GM12878 (cell line): ENCODE measurements around the gene GDF15. TPM values are rescaled to one million over a fixed set of nuclear protein-coding genes. Genes with fewer than 3 reads are reported as not detected.

ENCODE experiments used
- ATAC-seq: fragments of 200-7000 bp; cut with Tn5 transposase; 3 replicates; pipeline ENCODE4 v1.9.1; 2020; ENCODE audit warnings: mild to moderate bottlenecking, moderate library complexity
- BruUV-seq: library from RNA; stranded (reverse); fragments of 400-500 nt; replicated peaks from 2 replicates; lab custom pipeline; 2021; lab: Mats Ljungman, UMichigan
- CTCF ChIA-PET: fragments of 300-600 bp; sonication (Branson Sonifier 250); formaldehyde crosslinking; extraction: SDS; loops from one replicate; lab custom pipeline; 2021; ENCODE audit warnings: inconsistent platforms; lab: Yijun Ruan, JAX
- POLR2A ChIA-PET: fragments of 350-600 bp; formaldehyde crosslinking; extraction: SDS; loops from one replicate; lab custom pipeline; 2021; ENCODE audit warnings: inconsistent platforms; lab: Charles Lee
- RAD21 ChIA-PET: fragments of 300-600 bp; sonication (Branson Sonifier 250); formaldehyde crosslinking; loops from one replicate; lab custom pipeline; 2023; ENCODE audit warnings: antibody characterized with exemption; ENCODE audit not compliant: unreplicated experiment; lab: Charles Lee
- SMC1A ChIA-PET: fragments of 300-600 bp; sonication (Branson Sonifier 250); formaldehyde crosslinking; loops from one replicate; lab custom pipeline; 2023; ENCODE audit not compliant: unreplicated experiment, uncharacterized antibody; lab: Charles Lee
- DNase-seq: peaks from one replicate; pipeline ENCODE4 v3.0.0-alpha.2; 2011; ENCODE audit warnings: low read depth, low spot score
- FAIRE-seq: peaks from 3 replicates; lab custom pipeline; 2011; peaks lifted over from hg19 to GRCh38; lab: Jason Lieb, UNC
- H2AFZ ChIP-seq: 2 replicates; pipeline ENCODE4 v1.6.0; 2011; ENCODE audit warnings: low read depth, low read length, control low read depth; ENCODE audit not compliant: control insufficient read depth
- H3K27ac ChIP-seq: 2 replicates; pipeline ENCODE4 v1.5.1; 2011; ENCODE audit warnings: control low read depth; ENCODE audit not compliant: control insufficient read depth, insufficient read depth
- H3K27me3 ChIP-seq, 2 experiments: replicated peaks in 1 of 2; 2 replicates each; pipeline versions ENCODE4 v1.6.0 to v1.6.1; 2011; ENCODE audit warnings: low read length in 1 of 2; ENCODE audit not compliant: control insufficient read depth in 2 of 2, insufficient read depth in 2 of 2
- H3K36me3 ChIP-seq, 2 experiments: 2 replicates each; pipeline ENCODE4 v1.5.1; 2011; ENCODE audit warnings: low read length in 1 of 2; ENCODE audit not compliant: control insufficient read depth in 2 of 2, insufficient read depth in 2 of 2
- H3K4me1 ChIP-seq: 2 replicates; pipeline ENCODE4 v1.6.1; 2011; ENCODE audit warnings: mild to moderate bottlenecking, low read length, moderate library complexity, mixed read lengths; ENCODE audit not compliant: control insufficient read depth, insufficient read depth
- H3K4me2 ChIP-seq: 2 replicates; pipeline ENCODE4 v1.6.0; 2011; ENCODE audit warnings: control low read depth; ENCODE audit not compliant: control insufficient read depth, insufficient read depth
- H3K4me3 ChIP-seq: fragments of 200-600 bp; sonication (generic); 2 replicates; pipeline ENCODE4 v1.5.1; 2016
- H3K79me2 ChIP-seq: 2 replicates; pipeline ENCODE4 v1.6.0; 2011; ENCODE audit warnings: low read length; ENCODE audit not compliant: control insufficient read depth, insufficient read depth
- H3K9ac ChIP-seq: 2 replicates; pipeline ENCODE4 v1.8.0; 2011; ENCODE audit warnings: low read length, control low read depth, mixed read lengths; ENCODE audit not compliant: control insufficient read depth, insufficient read depth
- H3K9me3 ChIP-seq: replicated peaks from 3 replicates; pipeline ENCODE4 v1.5.1; 2011; ENCODE audit warnings: mild to moderate bottlenecking, low read length; ENCODE audit not compliant: control insufficient read depth, insufficient read depth
- H4K20me1 ChIP-seq: 2 replicates; pipeline ENCODE4 v1.6.0; 2011; ENCODE audit not compliant: control insufficient read depth, insufficient read depth
- CREB1 ChIP-seq: IDR thresholded peaks from 2 replicates; pipeline ENCODE4 v1.6.1; 2012; ENCODE audit warnings: low read depth, mild to moderate bottlenecking, inconsistent platforms
- IRF3 ChIP-seq: fragments of 450-650 bp; IDR thresholded peaks from 2 replicates; pipeline ENCODE4 v1.6.1; 2014; ENCODE audit warnings: mild to moderate bottlenecking
- KLF5 ChIP-seq: fragments of 450-650 bp; IDR thresholded peaks from 2 replicates; pipeline ENCODE4 v1.6.1; 2014; ENCODE audit warnings: mild to moderate bottlenecking; ENCODE audit not compliant: partially characterized antibody
- MTA3 ChIP-seq: IDR thresholded peaks from 2 replicates; pipeline ENCODE4 v1.6.1; 2012; ENCODE audit warnings: low read length, inconsistent platforms, borderline replicate concordance
- MXI1 ChIP-seq: fragments of 150-350 bp; IDR thresholded peaks from 2 replicates; pipeline ENCODE4 v1.6.1; 2011; ENCODE audit warnings: low read depth, mild to moderate bottlenecking, inconsistent platforms, low read length, improper control_type of control experiment
- NR2C1 ChIP-seq: fragments of 450-650 bp; IDR thresholded peaks from 2 replicates; pipeline ENCODE4 v1.6.1; 2017; ENCODE audit warnings: antibody characterized with exemption, mild to moderate bottlenecking, moderate library complexity
- NR2F1 ChIP-seq: fragments of 450-650 bp; conservative IDR thresholded peaks from 2 replicates; pipeline ENCODE4 v1.6.1; 2017; ENCODE audit warnings: mild to moderate bottlenecking
- PAX5 ChIP-seq: IDR thresholded peaks from 2 replicates; pipeline ENCODE4 v1.6.1; 2011; ENCODE audit warnings: low read depth, low read length, borderline replicate concordance
- PKNOX1 ChIP-seq: fragments of 450-650 bp; IDR thresholded peaks from 2 replicates; pipeline ENCODE4 v1.6.1; 2016; ENCODE audit warnings: mild to moderate bottlenecking
- SREBF2 ChIP-seq: IDR thresholded peaks from 2 replicates; pipeline ENCODE4 v1.6.1; 2012; ENCODE audit warnings: mild to moderate bottlenecking, low read length
- ZNF217 ChIP-seq: fragments of 450-650 bp; IDR thresholded peaks from 2 replicates; pipeline ENCODE4 v1.6.1; 2017; ENCODE audit warnings: antibody characterized with exemption, mild to moderate bottlenecking
- ZNF384 ChIP-seq: IDR thresholded peaks from 2 replicates; pipeline ENCODE4 v1.6.1; 2012; ENCODE audit warnings: low read depth, mild to moderate bottlenecking, low read length, improper control_type of control experiment, borderline replicate concordance
- WGBS: methylation state at CpG from one replicate; pipeline ENCODE4 v1.1.6; 2016; ENCODE audit warnings: low lambda C conversion rate; ENCODE audit not compliant: insufficient replicate concordance, insufficient coverage; ENCODE audit errors: missing lambda C conversion rate; 5-methylcytosine and 5-hydroxymethylcytosine counted together
- in situ Hi-C: fragments of 300-500 bp; cut with MboI; formaldehyde crosslinking; loops from 9 replicates; pipeline ENCODE4 v1.14.3; 2018; ENCODE audit warnings: mixed read lengths
- intact Hi-C: fragments of 100-400 bp; cut with micrococcal nuclease; formaldehyde crosslinking; loops from one replicate; pipeline ENCODE4 v1.14.2; 2022; ENCODE audit not compliant: unreplicated experiment
- polyA plus RNA-seq, 11 experiments: library from polyadenylated mRNA; depleted of rRNA in 4 of 11; unstranded in 6 of 11; stranded (reverse) in 5 of 11; fragments of >200 nt; fragmentation: Nextera tagmentation in 4 of 11; fragmentation: Illumina TruSeq in 1 of 11; extraction: Ambion mirVana in 4 of 11; extraction: Trizol in 1 of 11; gene quantifications; 1 replicate in 1 of 11; 2 replicates in 10 of 11; pipeline versions ENCODE4 v1.2.1 to v1.2.3, GENCODE V29; 2011 to 2016; ENCODE audit warnings: inconsistent platforms in 2 of 11, missing spikeins in 2 of 11, low read depth in 1 of 11
- total RNA-seq, 4 experiments: library from RNA; depleted of rRNA in 3 of 4; stranded (reverse); fragments of >200 nt in 3 of 4; fragmentation: Illumina TruSeq in 1 of 4; extraction: Trizol in 1 of 4; gene quantifications; 2 replicates each; pipeline versions ENCODE4 v1.2.1 to v1.2.3, GENCODE V29; 2013 to 2021
- TF ChIP-seq, protein P1 (sequence below): IDR thresholded peaks from 2 replicates; pipeline ENCODE4 v1.6.1; 2012; ENCODE audit warnings: improper control_type of control experiment, low read depth, low read length; ENCODE audit not compliant: insufficient replicate concordance
- TF ChIP-seq, protein P2 (sequence below): fragments of 450-650 bp; IDR thresholded peaks from 2 replicates; pipeline ENCODE4 v1.6.1; 2017; ENCODE audit warnings: borderline replicate concordance

GDF15 gene
- total and polyA plus RNA-seq, 10 of the 15 experiments (the other 5 are each of a cell fraction or from before 2014, with no cell fraction given) = 0.11 to 3.6 (median 1.6) TPM; not detected in 1

DNA sequence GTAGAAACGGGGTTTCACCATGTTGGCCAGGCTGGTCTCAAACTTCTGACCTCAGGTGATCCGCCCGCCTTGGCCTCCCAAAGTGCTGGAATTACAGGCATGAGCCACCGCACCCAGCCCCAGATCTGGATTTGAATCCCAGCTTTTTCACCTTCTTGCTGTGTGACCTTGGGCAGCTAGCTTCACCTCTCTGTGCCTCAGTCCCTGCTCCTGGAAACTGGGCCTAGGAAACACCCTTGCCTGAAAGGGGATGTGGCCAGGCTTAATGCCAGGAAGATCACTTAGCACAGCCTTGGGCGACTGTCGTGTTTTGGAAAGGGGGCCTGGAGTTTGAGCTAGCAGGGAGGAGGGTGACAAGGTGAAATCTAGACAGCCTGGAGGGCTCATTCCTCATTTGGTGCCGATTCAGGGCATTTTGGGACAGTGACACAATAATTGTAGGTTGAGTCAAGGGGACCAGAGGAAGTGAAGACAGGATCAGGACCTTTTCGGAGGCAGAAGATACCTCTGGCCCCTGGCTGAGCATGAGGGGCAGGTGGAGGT lies 43.8 kb upstream of the GDF15 start:
- Histone ChIP-seq H3K4me3 (0 out of 2 replicates have a peak overlapping the region, but pooled peaks have one; percentile 79), H3K9me3 (no peaks in the 10 kb centered on the region), H3K27ac (no peak overlapping the region), H3K4me1 (peaks cover 14% of the 10 kb centered on the region), H4K20me1 (no peaks in the 10 kb centered on the region), H3K4me2 (peak overlapping the region; percentile 99; the same call in 1 of the 2 replicates), H3K9ac (no peak overlapping the region; the same call in 1 of the 2 replicates), H3K27me3 (no peaks in the 10 kb centered on the region), H3K36me3 (peaks cover 0 to 3% of the 10 kb centered on the region in 2 experiments; a peak in 1 of 4 replicates), H2AFZ (no peak overlapping the region), H3K79me2 (peaks cover 11% of the 10 kb centered on the region)
- POLR2A ChIA-PET = interaction anchor here (0.6 to 6.0 kb wide), 9 partner anchors 13 to 118 kb away, joined by 3 to 46 read pairs (median 5); partner anchors contain the start of genes JUND and LSM4
- intact Hi-C loops (loop anchor here (5.0 kb wide), 1 partner anchor 65 kb away; no protein-coding TSS in a partner anchor), in situ Hi-C loops (loop anchor here (5.0 kb wide), 1 partner anchor 65 kb away; no protein-coding TSS in a partner anchor)
- DNase-seq (no peak), FAIRE-seq (no peak), ATAC-seq (no peak)
- SMC1A ChIA-PET = interaction anchor here (1.0 to 2.2 kb wide), 7 partner anchors 14 to 70 kb away, joined by 3 to 12 read pairs (median 3); no protein-coding TSS in a partner anchor
- CTCF ChIA-PET = interaction anchor here (0.8 to 4.2 kb wide), 8 partner anchors 7 to 72 kb away, joined by 3 to 20 read pairs (median 6); no protein-coding TSS in a partner anchor
- BruUV-seq = no TSS peak
- 93% methylated on average over 8 of the region's 8 CpGs for WGBS
- RAD21 ChIA-PET = interaction anchor here (0.7 to 2.7 kb wide), 6 partner anchors 46 to 251 kb away, joined by 3 to 10 read pairs (median 4); no protein-coding TSS in a partner anchor
- TF ChIP-seq, protein P1, sequence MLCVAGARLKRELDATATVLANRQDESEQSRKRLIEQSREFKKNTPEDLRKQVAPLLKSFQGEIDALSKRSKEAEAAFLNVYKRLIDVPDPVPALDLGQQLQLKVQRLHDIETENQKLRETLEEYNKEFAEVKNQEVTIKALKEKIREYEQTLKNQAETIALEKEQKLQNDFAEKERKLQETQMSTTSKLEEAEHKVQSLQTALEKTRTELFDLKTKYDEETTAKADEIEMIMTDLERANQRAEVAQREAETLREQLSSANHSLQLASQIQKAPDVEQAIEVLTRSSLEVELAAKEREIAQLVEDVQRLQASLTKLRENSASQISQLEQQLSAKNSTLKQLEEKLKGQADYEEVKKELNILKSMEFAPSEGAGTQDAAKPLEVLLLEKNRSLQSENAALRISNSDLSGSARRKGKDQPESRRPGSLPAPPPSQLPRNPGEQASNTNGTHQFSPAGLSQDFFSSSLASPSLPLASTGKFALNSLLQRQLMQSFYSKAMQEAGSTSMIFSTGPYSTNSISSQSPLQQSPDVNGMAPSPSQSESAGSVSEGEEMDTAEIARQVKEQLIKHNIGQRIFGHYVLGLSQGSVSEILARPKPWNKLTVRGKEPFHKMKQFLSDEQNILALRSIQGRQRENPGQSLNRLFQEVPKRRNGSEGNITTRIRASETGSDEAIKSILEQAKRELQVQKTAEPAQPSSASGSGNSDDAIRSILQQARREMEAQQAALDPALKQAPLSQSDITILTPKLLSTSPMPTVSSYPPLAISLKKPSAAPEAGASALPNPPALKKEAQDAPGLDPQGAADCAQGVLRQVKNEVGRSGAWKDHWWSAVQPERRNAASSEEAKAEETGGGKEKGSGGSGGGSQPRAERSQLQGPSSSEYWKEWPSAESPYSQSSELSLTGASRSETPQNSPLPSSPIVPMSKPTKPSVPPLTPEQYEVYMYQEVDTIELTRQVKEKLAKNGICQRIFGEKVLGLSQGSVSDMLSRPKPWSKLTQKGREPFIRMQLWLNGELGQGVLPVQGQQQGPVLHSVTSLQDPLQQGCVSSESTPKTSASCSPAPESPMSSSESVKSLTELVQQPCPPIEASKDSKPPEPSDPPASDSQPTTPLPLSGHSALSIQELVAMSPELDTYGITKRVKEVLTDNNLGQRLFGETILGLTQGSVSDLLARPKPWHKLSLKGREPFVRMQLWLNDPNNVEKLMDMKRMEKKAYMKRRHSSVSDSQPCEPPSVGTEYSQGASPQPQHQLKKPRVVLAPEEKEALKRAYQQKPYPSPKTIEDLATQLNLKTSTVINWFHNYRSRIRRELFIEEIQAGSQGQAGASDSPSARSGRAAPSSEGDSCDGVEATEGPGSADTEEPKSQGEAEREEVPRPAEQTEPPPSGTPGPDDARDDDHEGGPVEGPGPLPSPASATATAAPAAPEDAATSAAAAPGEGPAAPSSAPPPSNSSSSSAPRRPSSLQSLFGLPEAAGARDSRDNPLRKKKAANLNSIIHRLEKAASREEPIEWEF = no peak
- TF ChIP-seq KLF5 (no peak), IRF3 (no peak), PAX5 (no peak), PKNOX1 (no peak), MTA3 (no peak), CREB1 (no peak), MXI1 (no peak), ZNF384 (no peak), ZNF217 (no peak), NR2F1 (no peak), SREBF2 (no peak), NR2C1 (no peak)
- TF ChIP-seq, protein P2, sequence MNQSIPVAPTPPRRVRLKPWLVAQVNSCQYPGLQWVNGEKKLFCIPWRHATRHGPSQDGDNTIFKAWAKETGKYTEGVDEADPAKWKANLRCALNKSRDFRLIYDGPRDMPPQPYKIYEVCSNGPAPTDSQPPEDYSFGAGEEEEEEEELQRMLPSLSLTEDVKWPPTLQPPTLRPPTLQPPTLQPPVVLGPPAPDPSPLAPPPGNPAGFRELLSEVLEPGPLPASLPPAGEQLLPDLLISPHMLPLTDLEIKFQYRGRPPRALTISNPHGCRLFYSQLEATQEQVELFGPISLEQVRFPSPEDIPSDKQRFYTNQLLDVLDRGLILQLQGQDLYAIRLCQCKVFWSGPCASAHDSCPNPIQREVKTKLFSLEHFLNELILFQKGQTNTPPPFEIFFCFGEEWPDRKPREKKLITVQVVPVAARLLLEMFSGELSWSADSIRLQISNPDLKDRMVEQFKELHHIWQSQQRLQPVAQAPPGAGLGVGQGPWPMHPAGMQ = no peak
